ENCODE results near the gene B3GNT9.
A peak's percentile ranks its signal among the peaks of the same experiment; 100 is the strongest.

Gene B3GNT9

GRCh38 chr16:67109407-67110135 is 41.2 kb downstream of the B3GNT9 start, which contains the start of gene PHAF1:
TSS of gene PHAF1 (plus strand) at chr16:67109941. CDS start at chr16:67110176, 235 bp downstream.
- DNase-seq, result peak; percentile 96

- no peak for DNase-seq
Measured at GRCh38 chr16:67108931-67109406, 41.8 kb downstream of the B3GNT9 start.

- no peak for DNase-seq
Measured at GRCh38 chr16:67108489-67108888, 42.3 kb downstream of the B3GNT9 start.

GRCh38 chr16:67105881-67106280 is 44.9 kb downstream of the B3GNT9 start:
- DNase-seq, result no peak

GRCh38 chr16:67105246-67105645 is 45.6 kb downstream of the B3GNT9 start:
- DNase-seq, result no peak

GRCh38 chr16:67104845-67105244 is 46.0 kb downstream of the B3GNT9 start:
- DNase-seq, result no peak

GRCh38 chr16:67104061-67104460 is 46.7 kb downstream of the B3GNT9 start:
- peak; percentile 5 for DNase-seq

- DNase-seq, result no peak
Measured at GRCh38 chr16:67101311-67102082, 49.3 kb downstream of the B3GNT9 start.

- no peak for DNase-seq
Measured at GRCh38 chr16:67100569-67101310, 50.1 kb downstream of the B3GNT9 start.

GRCh38 chr16:67098599-67098998 is 52.2 kb downstream of the B3GNT9 start:
- no peak for DNase-seq
